Stomach (tissue), 9 donors: ENCODE data around the gene KRT4. TPM values are rescaled to one million over a fixed set of nuclear protein-coding genes. Genes with fewer than 3 reads are reported as not detected.

ENCODE experiments used
- DNase-seq, 2 donors: peaks; one replicate each; pipeline versions ENCODE4 v3.0.0 to v3.0.0-alpha.2; 2013 to 2019
- H3K27ac ChIP-seq, 5 donors: fragments of 200-600 bp in 4 of 5; sonication (generic) in 4 of 5; one replicate each; pipeline ENCODE4 v1.5.1; 2013 to 2019; ENCODE audit warnings: mild to moderate bottlenecking in 1 of 5, moderate library complexity in 1 of 5
- H3K27me3 ChIP-seq, 3 donors: fragments of 200-600 bp; sonication (generic); one replicate each; pipeline ENCODE4 v1.5.1; 2017 to 2019; ENCODE audit warnings: mixed run types in 1 of 3
- H3K36me3 ChIP-seq, 4 donors: fragments of 200-600 bp; sonication (generic); 1 replicate in 3 of 4; 2 replicates in 1 of 4; pipeline ENCODE4 v1.5.1; 2016 to 2019
- H3K4me1 ChIP-seq, 4 donors: fragments of 200-600 bp; sonication (generic); one replicate each; pipeline ENCODE4 v1.5.1; 2016 to 2019
- H3K4me3 ChIP-seq, 4 donors: fragments of 200-600 bp; sonication (generic) in 3 of 4; one replicate each; pipeline ENCODE4 v1.5.1; 2016 to 2019; ENCODE audit warnings: mild to moderate bottlenecking in 1 of 4
- H3K9me3 ChIP-seq, 4 donors: fragments of 200-600 bp; sonication (generic); one replicate each; pipeline ENCODE4 v1.5.1; 2016 to 2019
- CTCF ChIP-seq, 7 experiments: fragments of 450-650 bp in 4 of 7; fragments of 200-600 bp in 3 of 7; sonication (generic) in 3 of 7; IDR thresholded peaks; one replicate each; pipeline ENCODE4 v1.5.1; 2016 to 2019; ENCODE audit warnings: antibody characterized with exemption in 7 of 7, control low read depth in 2 of 7, mild to moderate bottlenecking in 1 of 7
- EP300 ChIP-seq: sonication (generic); formaldehyde crosslinking; IDR thresholded peaks from one replicate; pipeline ENCODE4 v1.6.1; 2017; ENCODE audit warnings: antibody characterized with exemption
- POLR2A ChIP-seq, 4 donors: fragments of 450-650 bp; IDR thresholded peaks; one replicate each; pipeline ENCODE4 v1.6.1; 2016; ENCODE audit warnings: antibody characterized with exemption in 4 of 4, control low read depth in 2 of 4, mild to moderate bottlenecking in 1 of 4, moderate library complexity in 1 of 4
- POLR2AphosphoS5 ChIP-seq, 3 donors: sonication (generic); formaldehyde crosslinking; IDR thresholded peaks; one replicate each; pipeline ENCODE4 v1.6.1; 2016; ENCODE audit warnings: antibody characterized with exemption in 3 of 3
- WGBS, 5 donors: extraction: QIAGEN DNeasy Blood & Tissue Kit in 3 of 5; methylation state at CpG; one replicate each; pipeline versions ENCODE4 v1.1.5 to v1.1.7; 2013 to 2018; 5-methylcytosine and 5-hydroxymethylcytosine counted together
- intact Hi-C: fragments of 100-400 bp; cut with DNase I; formaldehyde crosslinking; loops from one replicate; pipeline ENCODE4 v1.15.1; 2023; ENCODE audit warnings: low total_unique reads
- polyA plus RNA-seq, 3 donors: library from polyadenylated mRNA; stranded (reverse); fragments of 200-250 nt; gene quantifications; one replicate each; pipeline ENCODE4 v1.2.3, GENCODE V29; 2013
- total RNA-seq, 5 donors: library from RNA; depleted of rRNA; stranded (reverse); fragments of >200 nt; gene quantifications; one replicate each; pipeline versions ENCODE4 v1.1.0 to v1.2.3, GENCODE V29; 2014 to 2016
- donor health status: healthy with polysubstance abuse.
- donor health status: Bipolar disorder and iron deficiency.
- donor health status: healthy.

The KRT4 gene
- total and polyA plus RNA-seq, 8 donors, result 5.1 to 2,693 (median 11.2) TPM; not detected in 4

DNA sequence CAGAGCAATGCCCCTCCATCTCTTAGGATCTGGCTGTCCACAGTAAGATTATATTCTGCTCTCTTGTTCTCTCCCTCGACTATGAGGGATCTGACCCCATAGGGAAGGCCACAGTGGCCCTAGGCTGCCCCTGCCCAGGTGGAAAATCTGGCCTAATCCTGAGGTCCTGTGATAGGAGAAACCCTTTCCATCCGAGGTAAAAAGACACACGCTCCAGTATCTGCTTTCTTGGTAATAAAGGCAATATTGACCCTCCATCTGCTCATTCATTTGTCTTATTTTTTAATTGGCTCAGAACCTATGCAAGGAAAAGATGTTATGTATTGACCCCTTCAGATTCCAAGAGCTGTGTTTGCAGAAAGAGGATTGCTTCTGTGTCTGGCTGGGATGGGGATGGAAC, 46.5 kb downstream of the KRT4 start:
- TF ChIP-seq POLR2A (IDR thresholded peaks at IDR 0.05), result no peak
- TF ChIP-seq EP300, result no peak
- no peak for TF ChIP-seq POLR2AphosphoS5 (IDR thresholded peaks at IDR 0.05)
- no peak for TF ChIP-seq CTCF (IDR thresholded peaks at IDR 0.05)
- 29 to 46% (median 35%) methylated on average over 3 of the region's 3 CpGs for WGBS, 5 donors
- Histone ChIP-seq H3K27me3 (peaks cover 0 to 5% (median 0%) of the 10 kb centered on the region in 3 donors), H3K27ac (no peak overlapping the region), H3K4me3 (no peak overlapping the region), H3K36me3 (no peaks in the 10 kb centered on the region), H3K9me3 (peaks cover 0 to 5% (median 0%) of the 10 kb centered on the region in 4 donors), H3K4me1 (no peaks in the 10 kb centered on the region)
- intact Hi-C loops, result no loop called here
- DNase-seq, result no peak

GRCh38 chr12:52767020-52767379, 46.9 kb downstream of the KRT4 start:
- H3K27ac ChIP-seq, result no peak overlapping the region
- no peak overlapping the region for H3K4me3 ChIP-seq
- no peak for DNase-seq
- intact Hi-C loops, result no loop called here
- no peaks in the 10 kb centered on the region for H3K4me1 ChIP-seq
- H3K36me3 ChIP-seq, result no peaks in the 10 kb centered on the region
- WGBS, 5 donors, result 69 to 89% (median 78%) methylated on average over 1 of the region's 1 CpG
- no peak for TF ChIP-seq CTCF (IDR thresholded peaks at IDR 0.05)
- TF ChIP-seq POLR2A (IDR thresholded peaks at IDR 0.05), result no peak
- TF ChIP-seq POLR2AphosphoS5 (IDR thresholded peaks at IDR 0.05), result no peak
- no peak for TF ChIP-seq EP300
- peaks cover 0 to 9% (median 2%) of the 10 kb centered on the region in 4 donors for H3K9me3 ChIP-seq
- H3K27me3 ChIP-seq, result peaks cover 0 to 5% (median 0%) of the 10 kb centered on the region in 3 donors

DNA sequence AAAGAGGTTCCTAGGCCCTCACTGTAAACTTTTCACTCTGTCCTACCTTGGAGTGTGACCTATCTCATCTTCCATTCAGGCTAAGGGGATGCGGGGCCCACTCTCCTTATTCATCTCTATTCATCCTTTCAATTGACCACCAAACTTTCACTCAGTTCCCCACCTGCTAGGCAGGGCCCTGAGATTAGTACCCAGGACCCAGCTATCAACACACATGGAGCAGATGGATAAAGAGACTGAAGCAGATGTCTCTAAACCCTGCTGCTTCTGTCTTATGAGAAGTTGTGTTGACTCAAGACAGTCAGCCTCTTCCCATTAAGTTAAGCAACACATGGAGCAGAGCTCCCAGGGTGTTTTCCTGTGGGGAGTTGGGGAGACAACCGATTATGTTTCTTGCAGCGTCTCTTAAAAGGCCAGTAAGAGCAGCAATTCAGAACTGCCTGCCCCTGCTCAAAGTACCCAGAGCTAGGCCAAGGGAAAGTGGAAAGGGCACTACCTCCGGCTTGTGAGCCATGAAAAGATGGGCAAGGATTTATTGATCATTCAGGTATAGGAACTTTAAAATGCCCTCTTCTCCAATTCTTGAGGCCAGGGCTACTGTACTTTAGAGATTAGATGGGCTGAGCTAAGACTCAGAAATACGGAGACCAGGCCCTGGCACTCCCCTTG, 47.4 kb downstream of the KRT4 start:
- TF ChIP-seq POLR2A (IDR thresholded peaks at IDR 0.05) (no peak), CTCF (IDR thresholded peaks at IDR 0.05) (no peak), EP300 (no peak), POLR2AphosphoS5 (IDR thresholded peaks at IDR 0.05) (no peak)
- no peak for DNase-seq
- WGBS, 5 donors, result 79 to 89% (median 86%) methylated on average over 5 of the region's 5 CpGs
- Histone ChIP-seq H3K9me3 (peaks cover 0 to 14% (median 5%) of the 10 kb centered on the region in 4 donors), H3K36me3 (no peaks in the 10 kb centered on the region), H3K4me3 (no peak overlapping the region), H3K27ac (no peak overlapping the region), H3K4me1 (no peaks in the 10 kb centered on the region), H3K27me3 (peaks cover 0 to 5% (median 0%) of the 10 kb centered on the region in 3 donors)
- intact Hi-C loops, result no loop called here

- intact Hi-C loops, result no loop called here
- H3K4me1 ChIP-seq, result no peaks in the 10 kb centered on the region
- H3K27me3 ChIP-seq, result peaks cover 0 to 5% (median 0%) of the 10 kb centered on the region in 3 donors
- no peaks in the 10 kb centered on the region for H3K36me3 ChIP-seq
- TF ChIP-seq EP300, result no peak
- no peak for TF ChIP-seq CTCF (IDR thresholded peaks at IDR 0.05)
- TF ChIP-seq POLR2AphosphoS5 (IDR thresholded peaks at IDR 0.05), result no peak
- DNase-seq, result no peak
- WGBS, 5 donors, result 33 to 77% (median 60%) methylated on average over 1 of the region's 1 CpG
- H3K9me3 ChIP-seq, result peaks cover under 1 to 22% (median 13%) of the 10 kb centered on the region in 4 donors
- H3K27ac ChIP-seq, result no peak overlapping the region
- no peak overlapping the region for H3K4me3 ChIP-seq
Observed at GRCh38 chr12:52765702-52766101, 48.2 kb downstream of the KRT4 start.
